DOHH2 (cell line): ENCODE data around the gene GADD45G.

Source experiments
- H3F3A ChIP-seq: fragments of 200-600 bp; sonication (generic), shearing (Covaris generic); 2 replicates; pipeline ENCODE4 v1.6.0; 2016; ENCODE audit warnings: antibody characterized with exemption, mild to moderate bottlenecking; ENCODE audit not compliant: control insufficient read depth, insufficient read depth
- H3K27ac ChIP-seq: fragments of 200-600 bp; sonication (generic); 2 replicates; pipeline ENCODE4 v1.5.1; 2014; ENCODE audit warnings: low read depth, mild to moderate bottlenecking, low read length, moderate library complexity
- H3K27me3 ChIP-seq: fragments of 200-600 bp; sonication (generic); 2 replicates; pipeline ENCODE4 v1.6.1; 2014; ENCODE audit warnings: mild to moderate bottlenecking, low read length, mixed read lengths; ENCODE audit not compliant: control insufficient read depth
- H3K36me3 ChIP-seq: fragments of 200-600 bp; sonication (generic); 2 replicates; pipeline ENCODE4 v1.6.1; 2014; ENCODE audit warnings: mild to moderate bottlenecking, low read length, moderate library complexity, mixed read lengths; ENCODE audit not compliant: control insufficient read depth
- H3K4me1 ChIP-seq: fragments of 200-600 bp; sonication (generic); 2 replicates; pipeline ENCODE4 v1.6.1; 2014; ENCODE audit warnings: mild to moderate bottlenecking, low read length, mixed read lengths; ENCODE audit not compliant: control insufficient read depth
- H3K4me2 ChIP-seq: fragments of 200-600 bp; sonication (generic); 2 replicates; pipeline ENCODE4 v1.6.0; 2014; ENCODE audit warnings: mild to moderate bottlenecking, low read length, moderate library complexity
- H3K4me3 ChIP-seq: fragments of 200-600 bp; sonication (generic); 2 replicates; pipeline ENCODE4 v1.5.1; 2014; ENCODE audit warnings: mild to moderate bottlenecking, low read length, mixed read lengths
- H3K79me2 ChIP-seq: fragments of 200-600 bp; sonication (generic); 2 replicates; pipeline ENCODE4 v1.6.1; 2014; ENCODE audit warnings: mild to moderate bottlenecking, low read length, mixed read lengths; ENCODE audit not compliant: control insufficient read depth
- H3K9me2 ChIP-seq: fragments of 200-600 bp; sonication (generic); replicated peaks from 2 replicates; pipeline ENCODE4 v1.6.1; 2014; ENCODE audit warnings: mild to moderate bottlenecking, low read length, mixed read lengths; ENCODE audit not compliant: control insufficient read depth
- H3K9me3 ChIP-seq: fragments of 200-600 bp; sonication (generic); 2 replicates; pipeline ENCODE4 v1.6.1; 2014; ENCODE audit warnings: antibody characterized with exemption, low read length, mixed read lengths; ENCODE audit not compliant: control insufficient read depth, insufficient read depth
- H4K20me1 ChIP-seq: fragments of 200-600 bp; sonication (generic); 2 replicates; pipeline ENCODE4 v1.6.0; 2014; ENCODE audit warnings: low read depth, mild to moderate bottlenecking, antibody characterized with exemption, low read length, moderate library complexity; ENCODE audit not compliant: control insufficient read depth, insufficient read depth
- EZH2phosphoT487 ChIP-seq: fragments of 200-600 bp; sonication (generic); IDR thresholded peaks from 2 replicates; pipeline ENCODE4 v1.6.1; 2017; ENCODE audit warnings: borderline replicate concordance, mild to moderate bottlenecking, antibody characterized with exemption, low read length, moderate library complexity, mixed read lengths
- TF ChIP-seq, protein P1 (sequence below): fragments of 200-600 bp; sonication (generic); IDR thresholded peaks from one replicate; pipeline ENCODE4 v1.5.1; 2014; ENCODE audit warnings: antibody characterized with exemption, mild to moderate bottlenecking, low read depth, low read length; ENCODE audit not compliant: poor library complexity, severe bottlenecking

GADD45G gene

GRCh38 chr9:89610391-89610925 is 5.6 kb downstream of the GADD45G start:
- H3K79me2 ChIP-seq = no peaks in the 10 kb centered on the region
- no peaks in the 10 kb centered on the region for H4K20me1 ChIP-seq
- H3K36me3 ChIP-seq = no peaks in the 10 kb centered on the region
- H3K4me1 ChIP-seq = no peaks in the 10 kb centered on the region
- peaks cover 26% of the 10 kb centered on the region for H3K27me3 ChIP-seq
- no peaks in the 10 kb centered on the region for H3F3A ChIP-seq
- no peak overlapping the region for H3K4me3 ChIP-seq
- H3K9me3 ChIP-seq = no peaks in the 10 kb centered on the region
- TF ChIP-seq, protein P1, sequence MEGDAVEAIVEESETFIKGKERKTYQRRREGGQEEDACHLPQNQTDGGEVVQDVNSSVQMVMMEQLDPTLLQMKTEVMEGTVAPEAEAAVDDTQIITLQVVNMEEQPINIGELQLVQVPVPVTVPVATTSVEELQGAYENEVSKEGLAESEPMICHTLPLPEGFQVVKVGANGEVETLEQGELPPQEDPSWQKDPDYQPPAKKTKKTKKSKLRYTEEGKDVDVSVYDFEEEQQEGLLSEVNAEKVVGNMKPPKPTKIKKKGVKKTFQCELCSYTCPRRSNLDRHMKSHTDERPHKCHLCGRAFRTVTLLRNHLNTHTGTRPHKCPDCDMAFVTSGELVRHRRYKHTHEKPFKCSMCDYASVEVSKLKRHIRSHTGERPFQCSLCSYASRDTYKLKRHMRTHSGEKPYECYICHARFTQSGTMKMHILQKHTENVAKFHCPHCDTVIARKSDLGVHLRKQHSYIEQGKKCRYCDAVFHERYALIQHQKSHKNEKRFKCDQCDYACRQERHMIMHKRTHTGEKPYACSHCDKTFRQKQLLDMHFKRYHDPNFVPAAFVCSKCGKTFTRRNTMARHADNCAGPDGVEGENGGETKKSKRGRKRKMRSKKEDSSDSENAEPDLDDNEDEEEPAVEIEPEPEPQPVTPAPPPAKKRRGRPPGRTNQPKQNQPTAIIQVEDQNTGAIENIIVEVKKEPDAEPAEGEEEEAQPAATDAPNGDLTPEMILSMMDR = no peak
- no peak for TF ChIP-seq EZH2phosphoT487
- H3K4me2 ChIP-seq = no peak overlapping the region
- H3K27ac ChIP-seq = no peak overlapping the region
- no peaks in the 10 kb centered on the region for H3K9me2 ChIP-seq

GRCh38 chr9:89611425-89611824 is 6.6 kb downstream of the GADD45G start:
- Histone ChIP-seq H3K79me2 (no peaks in the 10 kb centered on the region), H3F3A (no peaks in the 10 kb centered on the region), H3K36me3 (no peaks in the 10 kb centered on the region), H3K4me3 (no peak overlapping the region), H3K9me2 (no peaks in the 10 kb centered on the region), H3K27me3 (peaks cover 16% of the 10 kb centered on the region), H3K27ac (no peak overlapping the region), H3K9me3 (no peaks in the 10 kb centered on the region), H4K20me1 (no peaks in the 10 kb centered on the region), H3K4me1 (no peaks in the 10 kb centered on the region), H3K4me2 (no peak overlapping the region)
- TF ChIP-seq, protein P1 = no peak
- no peak for TF ChIP-seq EZH2phosphoT487

DNA sequence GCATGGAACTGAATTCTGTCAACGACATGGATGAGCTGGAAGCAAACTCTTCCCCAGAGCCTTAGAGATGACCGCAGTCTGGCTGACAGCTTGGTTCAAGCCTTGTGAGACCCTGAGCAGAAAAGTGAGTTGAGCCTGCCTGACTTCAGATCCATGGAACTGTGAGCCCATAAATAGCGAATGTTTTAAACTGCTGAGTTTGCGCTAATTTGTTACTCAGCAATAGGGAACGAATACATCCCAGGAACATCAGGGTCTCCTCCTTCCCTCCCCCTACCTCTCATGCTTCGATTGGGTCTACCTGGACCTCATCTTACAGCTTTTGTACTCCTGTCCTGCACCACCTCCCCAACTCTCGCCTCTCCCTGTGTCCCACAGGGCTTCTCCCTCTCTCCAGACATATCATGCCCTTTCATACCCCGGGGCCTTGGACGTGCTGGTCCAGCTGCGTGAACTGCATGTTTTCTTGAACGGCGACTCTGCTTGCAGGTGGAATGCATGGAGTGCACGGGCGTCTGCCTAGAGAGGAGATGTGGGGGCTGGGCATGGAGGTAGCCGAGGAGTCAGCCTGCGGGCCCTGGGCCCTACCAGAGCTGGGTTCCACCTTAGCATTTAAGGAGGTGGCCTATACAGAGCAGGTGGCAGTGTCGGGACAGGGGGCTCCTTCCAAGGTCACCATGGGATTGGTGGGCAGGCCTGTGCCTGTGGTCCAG is 7.9 kb downstream of the GADD45G start:
- Histone ChIP-seq H3K79me2 (no peaks in the 10 kb centered on the region), H3K27me3 (peaks cover 4% of the 10 kb centered on the region)
- TF ChIP-seq, protein P1 = no peak
- TF ChIP-seq EZH2phosphoT487 = no peak

More for the DNA sequence above, 7.9 kb downstream of the GADD45G start:
- Histone ChIP-seq H3K4me3 (no peak overlapping the region), H3K27ac (no peak overlapping the region), H3K9me2 (no peaks in the 10 kb centered on the region), H3K4me1 (no peaks in the 10 kb centered on the region), H4K20me1 (no peaks in the 10 kb centered on the region), H3K9me3 (no peaks in the 10 kb centered on the region), H3K4me2 (no peak overlapping the region), H3K36me3 (no peaks in the 10 kb centered on the region), H3F3A (no peaks in the 10 kb centered on the region)
